Aorta (tissue), 5 donors: Measurements from ENCODE around the gene DIS3L. TPM values are rescaled to one million over a fixed set of nuclear protein-coding genes. Genes with fewer than 3 reads are reported as not detected.
"Not testable (repeated sequence)": the region's sequence is repeated elsewhere in the genome, so short reads cannot be mapped to it uniquely, and the experiment has no call there.

Source experiments
- ATAC-seq: fragments of 200-7000 bp; cut with Tn5 transposase; one replicate; pipeline ENCODE4 v1.9.1; 2022; ENCODE audit warnings: moderate library complexity; ENCODE audit not compliant: low FRiP score
- DNase-seq, 2 donors: peaks; one replicate each; pipeline ENCODE4 v3.0.0-alpha.2; 2020
- H3K27ac ChIP-seq, 2 donors: one replicate each; pipeline ENCODE4 v1.5.1; 2013; ENCODE audit warnings: low read length in 2 of 2, mild to moderate bottlenecking in 2 of 2, moderate library complexity in 2 of 2, control low read depth in 1 of 2, inconsistent platforms in 1 of 2, low read depth in 1 of 2
- H3K27me3 ChIP-seq, 2 donors: one replicate each; pipeline ENCODE4 v1.6.1; 2013; ENCODE audit warnings: control low read depth in 1 of 2, low read length in 1 of 2, mild to moderate bottlenecking in 1 of 2, moderate library complexity in 1 of 2; ENCODE audit not compliant: insufficient read depth in 2 of 2, control insufficient read depth in 1 of 2
- H3K36me3 ChIP-seq, 2 donors: one replicate each; pipeline ENCODE4 v1.6.1; 2013; ENCODE audit warnings: control low read depth in 1 of 2, low read length in 1 of 2, mild to moderate bottlenecking in 1 of 2; ENCODE audit not compliant: insufficient read depth in 2 of 2, control insufficient read depth in 1 of 2
- H3K4me1 ChIP-seq, 2 donors: one replicate each; pipeline ENCODE4 v1.6.1; 2013; ENCODE audit warnings: low read length in 2 of 2, control low read depth in 1 of 2, mild to moderate bottlenecking in 1 of 2, moderate library complexity in 1 of 2; ENCODE audit not compliant: insufficient read depth in 2 of 2, control insufficient read depth in 1 of 2
- H3K4me3 ChIP-seq, 2 donors: one replicate each; pipeline ENCODE4 v1.5.1; 2013; ENCODE audit warnings: low read length in 2 of 2, control low read depth in 1 of 2, mild to moderate bottlenecking in 1 of 2
- H3K9me3 ChIP-seq: one replicate; pipeline ENCODE4 v1.6.1; 2013; ENCODE audit warnings: mild to moderate bottlenecking, low read length; ENCODE audit not compliant: control insufficient read depth
- WGBS, 2 donors: extraction: QIAGEN DNeasy Blood & Tissue Kit; methylation state at CpG; one replicate each; pipeline ENCODE4 v1.1.7; 2013; 5-methylcytosine and 5-hydroxymethylcytosine counted together
- intact Hi-C, 2 donors: fragments of 100-400 bp; cut with DNase I; formaldehyde crosslinking; loops; one replicate each; pipeline versions ENCODE4 v1.14.2 to v1.15.0; 2022
- polyA plus RNA-seq, 2 donors: library from polyadenylated mRNA; stranded (reverse); fragments of 200-250 nt; gene quantifications; one replicate each; pipeline ENCODE4 v1.2.3, GENCODE V29; 2013
- total RNA-seq, 2 donors: library from RNA; stranded (reverse); fragmentation: NEBNext Ultra II Directional; extraction: Animal tissue kit (Norgen Biotek cat#: 25700); gene quantifications; one replicate each; pipeline ENCODE4 v1.2.1, GENCODE V29; 2021
- donor health status: healthy with polysubstance abuse.
- donor health status: Bipolar disorder and iron deficiency.
- donor health status: DM: no; HTN: no; CAD: no.
- donor health status: DM: no; HTN: no; CAD: no.
- donor health status: DM: yes; HTN: yes; CAD: no.

Gene DIS3L
- total and polyA plus RNA-seq, 4 donors: 10.6 to 36.2 (median 18.1) TPM

- H3K4me3 ChIP-seq: no peak overlapping the region
- no peaks in the 10 kb centered on the region for H3K9me3 ChIP-seq
- no peaks in the 10 kb centered on the region for H3K36me3 ChIP-seq
- no peaks in the 10 kb centered on the region for H3K4me1 ChIP-seq
- no peak for ATAC-seq
- H3K27me3 ChIP-seq: no peaks in the 10 kb centered on the region
- intact Hi-C loops: no loop called here
- DNase-seq: no peak
- H3K27ac ChIP-seq: no peak overlapping the region
- WGBS, 2 donors: 87 to 90% methylated on average over 3 of the region's 3 CpGs
Observed at GRCh38 chr15:66364944-66365528, 71.7 kb downstream of the DIS3L start.

- Histone ChIP-seq H3K4me1 (no peaks in the 10 kb centered on the region), H3K27ac (no peak overlapping the region), H3K27me3 (no peaks in the 10 kb centered on the region), H3K36me3 (no peaks in the 10 kb centered on the region), H3K4me3 (no peak overlapping the region), H3K9me3 (peaks cover 2% of the 10 kb centered on the region)
- DNase-seq (no peak), ATAC-seq (no peak)
- intact Hi-C loops: no loop called here
- 43% methylated on average over 12 of the region's 12 CpGs for WGBS, 2 donors
Observed at GRCh38 chr15:66369773-66370651, 76.6 kb downstream of the DIS3L start.

- Histone ChIP-seq H3K27ac (no peak overlapping the region), H3K4me3 (no peak overlapping the region), H3K9me3 (peaks cover 2% of the 10 kb centered on the region), H3K36me3 (no peaks in the 10 kb centered on the region), H3K27me3 (no peaks in the 10 kb centered on the region), H3K4me1 (no peaks in the 10 kb centered on the region)
- WGBS, 2 donors: 97% methylated on average over 4 of the region's 4 CpGs
- DNase-seq (no peak), ATAC-seq (no peak)
- intact Hi-C loops: no loop called here
Observed at GRCh38 chr15:66374179-66374578, 80.8 kb downstream of the DIS3L start.

GRCh38 chr15:66378814-66379430, 85.6 kb downstream of the DIS3L start:
- no peaks in the 10 kb centered on the region for H3K36me3 ChIP-seq
- intact Hi-C loops: no loop called here
- H3K9me3 ChIP-seq: no peaks in the 10 kb centered on the region
- no peak overlapping the region for H3K27ac ChIP-seq
- 78 to 80% methylated on average over 7 of the region's 7 CpGs for WGBS, 2 donors
- H3K4me1 ChIP-seq: no peaks in the 10 kb centered on the region
- DNase-seq (no peak), ATAC-seq (no peak)
- H3K4me3 ChIP-seq: no peak overlapping the region
- no peaks in the 10 kb centered on the region for H3K27me3 ChIP-seq

GRCh38 chr15:66381376-66381775, 88.0 kb downstream of the DIS3L start:
- intact Hi-C loops: not testable (repeated sequence)

More at GRCh38 chr15:66381376-66381775, 88.0 kb downstream of the DIS3L start:
- not testable (repeated sequence) for H3K27me3 ChIP-seq, H3K4me1 ChIP-seq, H3K36me3 ChIP-seq, H3K9me3 ChIP-seq, DNase-seq, H3K4me3 ChIP-seq, H3K27ac ChIP-seq, ATAC-seq
- 95 to 100% methylated on average over 2 of the region's 2 CpGs for WGBS, 2 donors

Other genes starting within 250 kb of the DIS3L start
- gene MEGF11, start 39.8 kb upstream of the DIS3L start, total RNA-seq: not detected
- gene MEGF11, start 39.8 kb upstream of the DIS3L start, polyA plus RNA-seq: not detected
- gene TIPIN, start 63.1 kb downstream of the DIS3L start, total RNA-seq: 1 to 10 TPM; 4.2 to 7.6 TPM
- gene TIPIN, start 63.1 kb downstream of the DIS3L start, polyA plus RNA-seq: 1 to 10 TPM; 2.6 to 2.7 TPM
- gene MAP2K1, start 93.3 kb downstream of the DIS3L start, total RNA-seq: 10 to 100 TPM; 49.7 to 57.7 TPM
- 10 to 100 TPM; 21.9 to 36.3 TPM for gene MAP2K1, start 93.3 kb downstream of the DIS3L start, polyA plus RNA-seq
- 10 to 100 TPM; 18.9 to 19.3 TPM for gene SNAPC5, start 204.2 kb downstream of the DIS3L start, total RNA-seq
- 10 to 100 TPM; 25.0 to 60.1 TPM for gene SNAPC5, start 204.2 kb downstream of the DIS3L start, polyA plus RNA-seq
- 1,000 to 10,000 TPM; 1,651 to 1,680 TPM for gene RPL4, start 211.3 kb downstream of the DIS3L start, total RNA-seq
- gene RPL4, start 211.3 kb downstream of the DIS3L start, polyA plus RNA-seq: 1,000 to 10,000 TPM; 3,086 to 4,650 TPM
- 1 to 10 TPM; 5.8 to 6.6 TPM for gene ZWILCH, start 211.8 kb downstream of the DIS3L start, total RNA-seq
- 1 to 10 TPM; 2.3 to 3.9 TPM for gene ZWILCH, start 211.8 kb downstream of the DIS3L start, polyA plus RNA-seq